Activated CD4-positive, alpha-beta T cell treated with anti-CD3 and anti-CD28 coated beads, Interleukin-2, Interleukin-4, amounts not matched to agents 100 ng/mL and 50 ng/mL, durations not matched to agents 16 hours and 8 hours (primary cell): ENCODE measurements around the gene PUSL1.
A peak's percentile ranks its signal among the peaks of the same experiment; 100 is the strongest.

ENCODE experiments used
- DNase-seq: peaks from one replicate; pipeline ENCODE4 v3.0.0-alpha.2; 2020; ENCODE audit warnings: low spot score

PUSL1 gene

DNA sequence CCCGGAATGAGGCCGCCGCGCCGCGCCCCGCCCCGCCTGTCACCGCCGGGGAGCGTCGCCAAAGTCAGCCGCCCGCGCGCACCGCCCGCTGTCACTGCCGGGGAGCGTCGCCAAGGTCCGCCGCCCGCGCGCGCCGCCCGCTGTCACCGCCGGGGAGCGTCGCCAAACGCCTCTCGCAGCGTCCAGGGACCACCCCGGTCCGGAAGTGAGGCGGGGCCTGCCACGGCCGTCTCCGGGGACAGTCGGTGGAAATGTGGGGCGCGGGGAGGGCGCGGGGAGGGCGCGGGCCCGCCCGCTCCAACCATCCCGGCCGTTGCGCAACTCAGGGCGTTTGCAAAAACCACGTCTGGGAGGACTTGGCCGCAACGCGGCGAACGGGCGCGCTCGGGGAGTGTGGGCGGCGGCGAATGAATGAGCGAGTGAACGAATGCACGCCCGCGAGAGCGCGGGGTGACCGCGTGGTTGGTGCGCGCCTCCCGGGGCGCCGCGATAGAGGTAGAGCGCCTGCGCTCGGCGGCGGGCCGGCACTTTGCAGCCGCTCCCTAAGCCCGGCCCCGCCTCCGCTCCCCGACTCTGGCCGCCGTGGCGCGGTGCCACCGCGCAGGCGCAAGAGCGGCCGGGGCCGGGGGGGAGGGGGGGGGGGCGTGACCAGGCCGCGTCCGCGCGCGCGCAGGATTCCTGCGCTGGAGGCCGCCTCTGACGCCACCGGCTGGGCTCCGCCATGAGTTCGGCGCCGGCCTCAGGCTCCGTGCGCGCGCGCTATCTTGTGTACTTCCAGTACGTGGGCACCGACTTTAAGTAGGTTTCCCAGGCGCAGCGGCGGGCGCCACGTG lies at the start of gene PUSL1, which contains the start of gene ACAP3:
Gene PUSL1 (plus strand): TSS at position 675 of the 833 bp plus-strand sequence. CDS start 47 bp downstream, at position 722.
Gene ACAP3 (minus strand): TSS at position 8 of the 833 bp plus-strand sequence. CDS start 115 bp downstream, outside the sequence.
- peak; percentile 86 for DNase-seq

DNA sequence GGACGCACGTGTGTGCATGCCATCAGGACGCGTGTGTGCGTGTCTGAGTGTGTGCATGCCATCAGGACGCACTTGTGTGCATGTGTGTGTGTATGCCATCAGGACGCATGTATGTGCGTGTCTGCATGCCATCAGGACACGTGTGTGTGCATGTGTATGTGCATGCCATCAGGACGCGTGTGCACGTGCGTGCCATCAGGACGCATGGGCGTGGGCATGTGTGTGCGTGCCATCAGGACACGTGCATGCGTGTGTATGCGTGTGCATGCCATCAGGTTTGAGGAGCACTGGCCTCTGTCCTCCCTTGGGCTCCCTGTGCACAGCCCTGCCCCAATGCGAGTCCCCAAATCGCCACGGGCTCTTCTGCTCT lies 49.3 kb upstream of the PUSL1 start:
- DNase-seq = no peak

- DNase-seq = no peak
Observed at GRCh38 chr1:1259540-1259939, 48.9 kb upstream of the PUSL1 start.

DNA sequence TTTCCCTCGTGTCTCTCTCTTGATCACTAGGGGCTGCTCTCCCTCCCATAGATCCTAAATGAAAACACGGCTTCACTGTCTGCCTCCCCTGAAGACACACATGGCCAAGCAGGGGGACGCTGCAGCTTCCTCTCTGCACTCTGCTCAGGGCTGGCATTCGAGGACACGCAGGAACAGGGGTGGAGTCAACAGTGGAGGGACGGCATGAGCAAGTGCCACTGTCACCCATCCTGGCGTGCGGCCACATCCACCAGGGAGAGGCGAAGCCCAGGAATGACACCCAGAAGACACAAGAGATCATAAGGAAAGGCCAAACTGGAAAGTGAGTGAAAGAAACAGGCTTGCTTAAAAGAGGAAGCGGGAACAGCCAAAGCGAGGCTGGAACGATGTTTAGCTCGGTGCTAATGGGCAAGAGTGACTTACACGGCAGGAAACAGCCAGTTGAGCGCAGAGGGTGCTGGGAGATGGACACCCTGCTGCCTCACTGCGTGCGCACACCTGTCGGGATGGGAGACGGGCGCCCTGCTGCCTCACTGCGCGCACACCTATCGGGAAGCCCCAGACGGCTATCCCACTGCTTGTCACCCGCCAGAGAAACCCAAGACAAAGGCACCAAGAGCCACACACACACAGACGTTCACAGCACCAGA lies 48.3 kb upstream of the PUSL1 start:
- DNase-seq = no peak

- no peak for DNase-seq
Observed at GRCh38 chr1:1260843-1261560, 47.4 kb upstream of the PUSL1 start.

- no peak for DNase-seq
Observed at GRCh38 chr1:1262071-1262470, 46.3 kb upstream of the PUSL1 start.

DNA sequence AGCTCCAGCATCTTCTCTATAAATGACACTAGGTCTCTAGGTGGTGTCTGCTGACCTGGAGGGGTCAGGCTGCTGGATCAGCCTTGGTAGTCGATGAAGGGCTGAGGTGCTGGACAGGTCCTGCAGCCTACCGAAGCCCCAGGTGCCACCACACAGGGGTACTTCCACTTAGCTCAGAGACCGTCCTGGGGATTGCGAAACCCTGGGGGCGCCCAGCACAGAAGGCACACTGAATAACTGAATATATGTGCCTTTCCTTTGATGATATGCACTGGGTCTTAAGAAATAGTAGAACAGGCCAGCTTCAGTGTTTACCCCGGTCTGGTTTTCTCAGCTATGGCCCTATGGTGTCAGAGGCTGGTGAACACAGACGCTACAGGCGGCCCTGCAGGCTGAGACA lies 45.6 kb upstream of the PUSL1 start:
- DNase-seq = no peak

DNA sequence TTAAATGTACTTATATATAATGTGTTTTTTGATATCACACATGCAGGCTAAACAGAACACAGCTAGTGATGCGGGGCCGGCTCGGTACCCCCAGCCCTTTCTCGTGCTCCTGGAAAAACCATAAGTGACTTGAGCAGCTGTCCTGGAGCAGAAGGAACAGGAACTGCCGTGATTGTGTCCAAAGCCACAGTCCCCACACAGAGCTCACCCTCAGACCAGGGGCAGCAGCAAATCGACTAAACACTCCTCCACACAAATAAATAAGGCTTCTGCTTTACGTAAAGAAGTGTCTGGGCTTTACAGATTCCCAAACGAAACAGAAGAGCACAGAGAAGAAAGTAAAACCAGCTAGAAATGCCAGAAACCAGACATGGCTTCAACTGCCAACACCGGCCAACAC lies 44.4 kb upstream of the PUSL1 start:
- DNase-seq = no peak

DNA sequence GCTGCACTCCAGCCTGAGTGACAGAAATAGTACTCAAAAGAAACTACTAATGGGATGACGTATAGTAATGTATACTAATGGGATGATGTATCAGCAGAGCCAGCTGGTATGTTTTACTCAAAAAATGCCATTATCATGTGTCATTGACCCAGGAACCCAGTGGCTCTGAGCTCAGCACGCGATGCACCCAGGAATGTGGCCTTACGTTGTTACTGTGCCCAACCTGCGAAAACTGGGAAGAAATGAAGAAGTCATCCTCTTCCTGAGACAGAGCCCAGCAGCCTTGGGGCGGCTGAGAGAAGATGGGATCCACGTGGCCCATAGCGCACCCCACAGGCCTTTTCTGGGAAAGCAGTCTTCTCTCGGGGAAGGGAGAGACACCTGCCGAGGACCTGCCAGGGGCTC lies 43.5 kb upstream of the PUSL1 start:
- DNase-seq = no peak

GRCh38 chr1:1267488-1268283 lies 40.7 kb upstream of the PUSL1 start:
- DNase-seq = no peak

- no peak for DNase-seq
Observed at GRCh38 chr1:1268284-1268682, 40.1 kb upstream of the PUSL1 start.

DNA sequence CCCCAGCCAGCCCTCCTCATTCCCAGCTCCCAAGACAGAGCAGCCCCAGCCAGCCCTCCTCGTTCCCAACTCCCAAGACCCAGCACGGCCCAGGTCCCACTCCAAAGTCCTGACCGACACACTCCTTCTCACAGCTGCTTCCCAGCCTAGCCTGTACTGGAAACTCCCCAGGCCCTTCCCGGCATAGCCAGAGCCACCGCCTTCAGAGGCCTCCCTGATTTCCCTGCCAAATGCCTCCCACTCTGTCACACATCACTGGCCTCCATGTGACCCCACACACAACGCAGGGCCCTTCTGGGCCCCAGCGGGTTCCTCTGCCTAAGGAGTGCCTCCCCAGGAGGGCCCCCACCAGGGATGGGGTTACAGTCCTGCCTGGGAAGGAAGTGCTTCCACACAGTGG lies 37.6 kb upstream of the PUSL1 start:
- DNase-seq = no peak

GRCh38 chr1:1272341-1273208 lies 35.8 kb upstream of the PUSL1 start:
- no peak for DNase-seq

DNA sequence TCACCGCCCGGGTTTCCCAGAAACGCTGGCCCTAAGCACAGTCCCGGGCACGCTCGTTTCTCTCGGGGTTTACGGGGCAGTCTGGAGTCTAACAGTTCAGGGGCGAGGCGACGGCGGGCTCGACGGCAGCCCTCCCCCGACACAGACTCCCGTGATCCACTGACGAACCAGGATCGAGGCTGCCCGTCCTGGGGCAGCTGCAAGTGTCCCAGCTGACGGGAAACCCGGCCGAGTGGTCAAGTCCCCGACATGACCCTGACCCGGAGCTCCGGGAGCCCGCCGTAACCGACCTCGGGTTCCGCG lies 35.2 kb upstream of the PUSL1 start:
- no peak for DNase-seq

GRCh38 chr1:1273512-1274298 lies 34.7 kb upstream of the PUSL1 start, which contains the start of gene UBE2J2:
Gene UBE2J2, minus strand, starts transcription at chr1:1273854. Its CDS starts 5,862 bp downstream, at chr1:1267992.
- DNase-seq = peak; percentile 93

DNA sequence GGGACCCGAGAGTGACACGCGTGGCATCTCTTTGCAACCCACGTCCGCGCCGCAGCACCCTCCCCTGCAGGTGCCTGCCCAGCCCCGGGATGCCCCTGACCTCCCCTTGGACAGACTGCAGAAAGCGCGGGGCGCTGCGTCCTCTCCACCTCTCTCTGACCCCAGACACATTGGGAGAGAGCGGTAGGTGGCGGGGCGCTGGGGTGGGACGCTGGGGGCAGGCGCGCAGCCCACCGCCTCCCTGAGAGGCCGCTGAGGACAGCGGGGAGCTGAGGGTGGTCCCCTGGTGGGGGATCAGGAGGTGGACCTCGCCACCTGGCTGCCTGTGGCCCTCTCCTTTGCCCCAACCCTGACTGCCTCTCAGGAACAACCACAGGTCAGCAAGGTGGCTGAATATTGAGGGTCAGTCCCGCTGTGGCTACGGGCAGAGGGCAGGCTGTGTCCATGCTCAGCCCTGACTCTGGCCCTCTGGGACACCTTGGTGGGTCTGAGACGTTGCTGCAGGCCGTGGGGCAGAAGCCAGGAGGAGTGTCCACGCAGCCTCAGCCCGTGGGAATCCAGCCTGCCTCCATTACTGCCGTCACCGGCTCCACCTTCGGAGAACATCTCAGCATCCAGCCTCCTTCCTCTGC lies 34.0 kb upstream of the PUSL1 start:
- no peak for DNase-seq

- DNase-seq = no peak
Observed at GRCh38 chr1:1274931-1275431, 33.4 kb upstream of the PUSL1 start.

GRCh38 chr1:1275836-1276235 lies 32.6 kb upstream of the PUSL1 start:
- no peak for DNase-seq

- no peak for DNase-seq
Observed at GRCh38 chr1:1278620-1279019, 29.8 kb upstream of the PUSL1 start.

DNA sequence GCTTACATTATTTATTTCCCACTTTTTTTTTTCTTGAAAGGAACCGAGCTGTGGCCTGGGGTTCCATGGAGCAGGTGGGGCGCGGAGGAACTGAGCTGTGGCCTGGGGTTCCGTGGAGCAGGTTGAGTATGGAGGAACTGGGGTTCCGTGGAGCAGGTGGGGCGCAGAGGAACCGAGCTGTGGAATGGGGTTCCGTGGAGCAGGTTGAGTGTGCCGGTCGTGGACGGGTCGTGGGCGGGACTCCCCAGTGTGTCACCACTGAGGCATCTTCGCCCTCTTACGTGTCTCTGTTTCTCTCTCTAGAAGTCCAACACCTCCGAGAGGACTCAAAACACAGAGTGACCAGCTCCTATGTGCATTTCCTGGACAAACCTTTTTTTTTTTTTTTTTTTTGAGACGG lies 29.4 kb upstream of the PUSL1 start:
- DNase-seq = no peak
